GM19240 (cell line): ENCODE results near the gene SPATA13.
"Not testable (repeated sequence)": the region's sequence is repeated elsewhere in the genome, so short reads cannot be mapped to it uniquely, and the experiment has no call there.

Experiments
- DNase-seq: peaks from one replicate; pipeline ENCODE4 v3.0.0; 2011; ENCODE audit warnings: low spot score; ENCODE audit not compliant: insufficient read length

SPATA13 gene

GRCh38 chr13:24308488-24309020 is 148.0 kb downstream of the SPATA13 start:
- DNase-seq: no peak

- DNase-seq: not testable (repeated sequence)
Measured at GRCh38 chr13:24309300-24309699, 148.8 kb downstream of the SPATA13 start, which contains the start of gene C1QTNF9. C1QTNF9 (plus strand) TSS chr13:24309580; CDS start chr13:24316004, 6,424 bp downstream.

- DNase-seq: no peak
Measured at GRCh38 chr13:24313439-24313838, 152.9 kb downstream of the SPATA13 start.

GRCh38 chr13:24317835-24318234 is 157.3 kb downstream of the SPATA13 start:
- DNase-seq: not testable (repeated sequence)

GRCh38 chr13:24318878-24319277 is 158.4 kb downstream of the SPATA13 start:
- not testable (repeated sequence) for DNase-seq

- not testable (repeated sequence) for DNase-seq
Measured at GRCh38 chr13:24319641-24320040, 159.1 kb downstream of the SPATA13 start.

DNA sequence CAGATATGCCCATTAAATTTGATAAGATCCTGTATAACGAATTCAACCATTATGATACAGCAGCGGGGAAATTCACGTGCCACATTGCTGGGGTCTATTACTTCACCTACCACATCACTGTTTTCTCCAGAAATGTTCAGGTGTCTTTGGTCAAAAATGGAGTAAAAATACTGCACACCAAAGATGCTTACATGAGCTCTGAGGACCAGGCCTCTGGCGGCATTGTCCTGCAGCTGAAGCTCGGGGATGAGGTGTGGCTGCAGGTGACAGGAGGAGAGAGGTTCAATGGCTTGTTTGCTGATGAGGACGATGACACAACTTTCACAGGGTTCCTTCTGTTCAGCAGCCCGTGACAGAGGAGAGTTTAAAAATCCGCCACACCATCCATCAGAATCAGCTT is 160.9 kb downstream of the SPATA13 start:
- DNase-seq: not testable (repeated sequence)

- DNase-seq: not testable (repeated sequence)
Measured at GRCh38 chr13:24322470-24322869, 161.9 kb downstream of the SPATA13 start.

DNA sequence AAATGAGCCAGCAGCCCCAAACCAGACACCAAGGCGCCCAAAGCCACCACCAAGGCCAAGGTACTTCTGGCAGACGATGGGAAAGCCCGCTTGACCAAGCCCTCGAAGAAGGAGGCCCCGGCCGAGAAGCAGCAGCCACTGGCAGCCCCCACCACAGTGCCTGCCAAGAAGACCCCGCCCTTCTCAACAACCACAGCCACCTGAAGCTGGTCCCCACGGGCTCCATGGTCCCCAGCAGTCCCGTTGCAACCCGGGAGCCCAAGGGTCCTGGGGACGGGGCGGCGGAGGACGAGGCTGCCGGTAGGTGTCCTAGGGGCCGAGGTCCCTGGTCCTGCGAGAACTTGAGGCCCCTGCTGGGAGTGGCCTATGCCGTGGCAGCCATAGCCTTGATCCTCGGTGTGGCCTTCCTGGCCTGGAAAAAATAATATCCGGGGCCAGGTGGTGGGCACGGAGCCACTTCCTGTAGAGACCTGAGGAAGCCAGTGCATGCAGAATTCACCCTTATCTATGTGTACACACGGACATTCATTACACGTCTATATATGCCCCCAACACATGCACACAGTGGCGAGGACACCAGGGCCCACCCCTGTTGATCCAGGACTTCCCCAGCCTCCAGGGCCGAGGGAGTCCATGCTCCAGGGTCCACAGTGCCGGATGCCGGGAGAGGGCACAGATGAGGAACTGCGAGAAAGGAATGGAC is 162.7 kb downstream of the SPATA13 start:
- DNase-seq: no peak

DNA sequence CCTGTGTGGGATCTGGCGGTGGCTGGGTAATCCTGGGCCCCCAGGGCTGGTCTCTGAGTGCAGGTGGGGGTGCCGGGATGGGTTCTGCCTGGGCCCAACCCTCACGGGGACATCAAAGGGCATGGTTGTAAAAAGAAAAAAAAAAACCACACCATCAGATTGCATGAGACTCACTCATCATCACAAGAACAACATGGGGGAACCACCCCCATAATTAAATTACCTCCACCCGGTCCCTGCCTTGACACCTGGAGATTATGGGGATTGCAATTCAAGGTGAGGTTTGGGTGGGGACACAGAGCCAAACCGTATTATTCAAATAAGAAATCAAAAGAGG is 163.2 kb downstream of the SPATA13 start:
- no peak for DNase-seq

DNA sequence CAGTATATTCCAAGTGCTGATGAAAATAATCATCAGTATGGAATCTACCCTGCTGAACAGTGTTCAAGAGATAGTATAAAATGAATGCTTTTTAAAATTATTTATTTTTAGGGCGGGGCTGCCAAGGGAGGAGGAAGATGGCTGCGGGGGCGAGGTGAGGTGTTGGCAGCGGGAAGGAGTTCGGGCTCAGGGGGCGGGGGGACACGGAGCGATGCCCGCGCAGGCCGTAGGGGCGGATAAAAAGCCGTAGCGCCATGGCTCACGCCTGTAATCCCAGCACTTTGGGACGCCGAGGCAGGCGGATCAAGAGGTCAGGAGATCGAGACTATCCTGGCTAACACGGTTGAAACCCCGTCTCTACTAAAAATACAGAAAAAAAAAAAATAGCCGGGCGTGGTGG is 167.1 kb downstream of the SPATA13 start:
- DNase-seq: not testable (repeated sequence)

DNA sequence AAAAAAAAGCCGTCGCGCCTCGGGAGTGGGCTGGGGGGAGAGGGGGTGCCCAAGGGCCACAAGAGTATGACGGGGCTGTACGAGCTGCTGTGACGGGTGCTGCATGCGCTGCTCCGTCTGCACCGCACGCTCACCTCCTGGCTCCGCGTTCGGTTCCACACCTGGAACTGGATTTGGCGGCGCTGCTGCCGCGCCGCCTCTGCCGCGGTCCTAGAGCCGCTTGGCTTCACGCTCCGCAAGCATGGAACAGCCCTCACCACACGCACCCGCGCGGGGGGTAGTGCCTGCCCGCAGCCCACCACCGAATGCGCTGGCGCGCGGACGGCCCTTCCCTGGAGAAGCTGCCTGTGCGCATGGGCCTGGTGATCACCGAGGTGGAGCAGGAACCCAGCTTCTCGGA is 167.6 kb downstream of the SPATA13 start:
- DNase-seq: no peak

DNA sequence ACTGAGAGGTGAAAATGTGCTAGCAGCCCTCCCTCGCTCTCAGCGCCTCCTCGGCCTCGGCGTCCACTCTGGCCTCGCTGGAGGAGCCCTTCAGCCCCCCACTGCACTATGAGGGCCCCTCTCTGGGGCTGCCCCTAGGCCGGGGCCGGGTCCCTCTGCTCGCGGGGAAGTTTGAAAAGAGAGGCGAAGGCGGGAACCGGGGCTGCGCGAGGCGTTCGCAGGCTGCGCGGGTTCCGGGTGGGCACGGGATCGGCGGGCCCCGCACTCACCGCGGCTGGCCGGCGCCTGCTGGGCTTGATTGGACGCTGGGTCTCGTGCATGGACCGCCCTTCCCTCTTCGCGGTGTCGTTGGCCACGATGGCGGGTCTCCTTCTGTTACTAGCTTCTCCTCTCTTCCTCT is 178.2 kb downstream of the SPATA13 start:
- DNase-seq: no peak

DNA sequence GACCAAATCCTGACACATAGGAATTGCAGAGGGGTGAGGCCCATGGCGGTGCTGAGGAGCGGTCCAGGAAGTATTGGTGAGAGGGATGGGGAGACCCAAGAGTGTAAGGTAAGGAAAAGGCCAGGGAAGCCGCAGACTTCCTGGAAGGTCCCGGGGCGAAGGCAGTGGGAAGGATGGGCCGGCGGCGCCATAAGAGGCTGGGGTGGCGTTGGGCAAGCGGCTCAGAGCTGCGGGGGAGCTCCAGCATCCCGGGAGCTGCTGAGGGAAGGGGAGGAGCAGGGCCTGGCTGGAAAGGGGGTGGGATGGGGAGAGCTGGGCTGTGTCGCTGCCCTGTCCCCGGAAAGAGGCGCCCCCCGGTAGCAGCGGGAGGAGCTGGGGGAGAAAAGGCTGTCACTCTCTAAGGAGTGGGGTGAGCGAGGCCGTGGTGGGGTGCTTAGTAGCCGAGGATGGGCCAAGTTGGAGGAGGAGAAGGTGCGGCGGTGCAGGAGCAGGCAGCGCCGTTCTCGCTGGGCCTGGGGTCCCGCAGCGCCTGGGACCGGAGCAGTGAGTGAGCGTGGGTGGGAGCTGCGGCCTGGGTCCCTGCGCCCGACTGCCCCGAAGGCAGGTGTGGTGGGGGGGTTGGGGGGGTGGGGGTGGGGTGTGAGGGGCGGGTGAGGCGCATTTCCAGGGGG is 179.6 kb downstream of the SPATA13 start:
- no peak for DNase-seq

DNA sequence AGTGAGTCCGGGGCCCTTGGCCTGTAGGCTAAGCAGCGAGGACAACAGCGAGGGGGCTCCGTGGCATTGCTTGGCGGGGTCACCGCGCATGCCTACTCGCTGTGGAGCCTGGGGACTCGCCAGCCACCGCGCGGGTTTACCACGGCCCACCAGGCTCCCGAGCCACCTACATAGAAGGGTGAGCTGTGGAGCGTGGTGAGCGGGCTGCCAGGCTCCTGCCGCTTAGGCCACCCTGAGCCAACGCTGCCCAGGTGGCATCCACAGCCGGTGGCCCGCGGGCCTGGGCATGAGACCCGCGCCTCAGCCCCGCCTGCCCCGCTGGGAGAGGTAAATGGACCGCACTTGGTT is 180.1 kb downstream of the SPATA13 start:
- DNase-seq: no peak

DNA sequence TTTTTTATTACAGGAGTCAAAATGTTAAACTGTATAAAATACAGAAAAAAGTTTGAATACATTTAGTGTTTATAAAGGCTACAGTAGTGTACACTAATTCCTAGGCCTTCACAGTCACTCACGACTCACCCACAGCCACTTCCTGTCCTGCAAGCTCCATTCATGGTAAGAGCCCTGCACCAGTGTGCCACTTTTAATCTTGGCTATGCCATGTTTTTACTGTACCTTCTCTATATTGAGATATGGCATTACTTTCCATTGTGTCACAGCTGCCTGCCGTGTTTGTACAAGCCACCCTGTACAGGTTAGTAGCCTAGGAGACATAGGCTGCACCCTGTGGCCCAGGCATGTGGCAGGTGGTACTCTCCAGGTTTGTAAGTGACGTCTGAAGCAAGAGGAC is 180.9 kb downstream of the SPATA13 start:
- no peak for DNase-seq

GRCh38 chr13:24348385-24348784 is 187.9 kb downstream of the SPATA13 start:
- DNase-seq: no peak

GRCh38 chr13:24348797-24349515 is 188.4 kb downstream of the SPATA13 start:
- no peak for DNase-seq

- not testable (repeated sequence) for DNase-seq
Measured at GRCh38 chr13:24349778-24350664, 189.5 kb downstream of the SPATA13 start.

- DNase-seq: no peak
Measured at GRCh38 chr13:24351423-24351822, 190.9 kb downstream of the SPATA13 start.

DNA sequence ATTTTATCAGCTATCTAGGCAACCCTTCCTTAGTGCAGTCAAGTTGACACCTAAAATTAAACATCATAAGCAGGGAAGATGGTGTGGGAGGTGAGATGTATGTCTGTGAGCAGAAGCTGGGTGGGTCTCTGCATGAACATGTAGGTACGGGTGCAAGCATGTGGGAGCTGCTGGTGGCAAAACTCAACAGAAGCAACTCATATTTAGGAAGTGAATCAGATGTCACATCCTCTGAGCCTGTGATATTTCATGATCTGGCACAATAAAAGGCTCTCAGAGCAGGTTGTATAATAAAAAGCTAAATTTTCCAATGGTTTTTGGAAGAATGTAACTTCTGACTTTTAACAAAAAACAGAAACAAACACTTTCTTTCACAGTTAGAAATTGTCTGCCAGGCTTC is 193.2 kb downstream of the SPATA13 start:
- no peak for DNase-seq
